ENCODE measurements around the gene ABCC1.

ABCC1 gene

DNA sequence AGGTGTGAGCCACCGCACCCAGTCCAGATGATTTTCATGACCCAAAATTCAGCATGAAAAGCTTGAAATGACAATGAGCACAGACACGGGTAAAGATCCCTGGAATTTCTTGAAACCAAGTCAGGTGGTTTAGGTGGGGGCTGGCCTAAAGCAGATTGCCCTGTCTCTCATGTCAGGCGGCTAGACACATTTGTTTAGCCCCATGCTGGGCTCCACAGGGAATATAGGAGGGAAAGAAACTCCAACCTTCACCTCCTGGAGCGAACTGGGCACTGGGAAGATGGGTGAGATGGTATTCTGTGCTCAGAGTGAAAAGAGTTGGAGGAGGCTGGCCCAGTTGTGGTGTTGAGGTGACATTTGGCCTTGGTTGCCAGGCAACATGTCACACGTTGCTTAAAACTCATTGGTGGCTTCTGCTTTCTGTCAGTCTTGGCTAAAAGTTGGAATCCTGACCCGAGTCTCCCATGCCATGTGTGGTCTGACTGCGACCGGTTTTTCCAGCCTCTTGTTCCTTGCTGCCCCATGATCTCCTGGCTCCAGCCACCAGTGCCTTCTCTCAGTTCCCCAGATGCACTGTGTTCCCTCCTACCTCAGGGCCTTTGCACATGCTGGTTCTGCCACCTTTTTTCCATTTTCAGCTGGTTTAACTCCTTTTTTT lies 160.2 kb downstream of the ABCC1 start:
- no peak overlapping the region for H3K27ac ChIP-seq (ENCODE audit: low read length)
- H4K20me1 ChIP-seq (ENCODE audit: insufficient read depth, low read length), result no peaks in the 10 kb centered on the region; the same call in 1 of the 2 replicates
- no peaks in the 10 kb centered on the region for H3K79me2 ChIP-seq (ENCODE audit: insufficient read depth, low read length)
- H3K9me3 ChIP-seq (ENCODE audit: insufficient read depth, low read length, severe bottlenecking), result no peaks in the 10 kb centered on the region
- H3K4me3 ChIP-seq (ENCODE audit: low read depth in 1 of 2, low read length in 2 of 2), result no peak overlapping the region
- H3K27me3 ChIP-seq (ENCODE audit: insufficient read depth, low read length, poor library complexity), result no peaks in the 10 kb centered on the region
- no peak for ATAC-seq (ENCODE audit: insufficient read depth, low read depth)
- H3K4me2 ChIP-seq (ENCODE audit: insufficient read depth, low read length), result no peak overlapping the region
- TF ChIP-seq, protein P1, sequence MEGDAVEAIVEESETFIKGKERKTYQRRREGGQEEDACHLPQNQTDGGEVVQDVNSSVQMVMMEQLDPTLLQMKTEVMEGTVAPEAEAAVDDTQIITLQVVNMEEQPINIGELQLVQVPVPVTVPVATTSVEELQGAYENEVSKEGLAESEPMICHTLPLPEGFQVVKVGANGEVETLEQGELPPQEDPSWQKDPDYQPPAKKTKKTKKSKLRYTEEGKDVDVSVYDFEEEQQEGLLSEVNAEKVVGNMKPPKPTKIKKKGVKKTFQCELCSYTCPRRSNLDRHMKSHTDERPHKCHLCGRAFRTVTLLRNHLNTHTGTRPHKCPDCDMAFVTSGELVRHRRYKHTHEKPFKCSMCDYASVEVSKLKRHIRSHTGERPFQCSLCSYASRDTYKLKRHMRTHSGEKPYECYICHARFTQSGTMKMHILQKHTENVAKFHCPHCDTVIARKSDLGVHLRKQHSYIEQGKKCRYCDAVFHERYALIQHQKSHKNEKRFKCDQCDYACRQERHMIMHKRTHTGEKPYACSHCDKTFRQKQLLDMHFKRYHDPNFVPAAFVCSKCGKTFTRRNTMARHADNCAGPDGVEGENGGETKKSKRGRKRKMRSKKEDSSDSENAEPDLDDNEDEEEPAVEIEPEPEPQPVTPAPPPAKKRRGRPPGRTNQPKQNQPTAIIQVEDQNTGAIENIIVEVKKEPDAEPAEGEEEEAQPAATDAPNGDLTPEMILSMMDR (IDR thresholded peaks at IDR 0.05; ENCODE audit: borderline replicate concordance, extremely low read depth, low read length, poor library complexity, severe bottlenecking), result no peak
- no peak for TF ChIP-seq EZH2 (IDR thresholded peaks at IDR 0.05; ENCODE audit: borderline replicate concordance, low read depth, low read length, severe bottlenecking)
- no peak overlapping the region for H3K9ac ChIP-seq (ENCODE audit: low read depth, low read length)
- H3K36me3 ChIP-seq (ENCODE audit: insufficient read depth, low read length), result peaks cover 80% of the 10 kb centered on the region
- DNase-seq, result no peak
- no peaks in the 10 kb centered on the region for H3K4me1 ChIP-seq (ENCODE audit: insufficient read depth, low read length)
- no peak overlapping the region for H2AFZ ChIP-seq (ENCODE audit: low read depth, low read length)

DNA sequence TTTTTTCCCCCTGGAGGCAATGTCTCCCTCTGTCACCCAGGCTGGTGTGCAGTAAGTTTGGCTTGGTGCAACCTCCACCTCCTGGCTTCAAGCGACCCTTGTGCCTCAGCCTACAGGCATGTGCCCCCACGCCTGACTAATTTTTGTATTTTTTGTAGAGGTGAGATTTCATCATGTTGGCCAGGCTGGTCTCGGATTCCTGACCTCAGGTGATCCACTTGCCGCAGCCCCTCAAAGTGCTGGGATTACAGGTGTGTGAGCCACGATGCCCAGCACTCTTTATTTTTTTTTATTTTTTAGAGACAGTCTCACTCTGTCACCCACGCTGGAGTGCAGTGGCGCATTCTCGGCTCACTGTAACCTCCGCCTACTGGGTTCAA lies 160.7 kb downstream of the ABCC1 start:
- Histone ChIP-seq H3K9ac (ENCODE audit: low read depth, low read length) (no peak overlapping the region), H2AFZ (ENCODE audit: low read depth, low read length) (no peak overlapping the region), H3K4me1 (ENCODE audit: insufficient read depth, low read length) (no peaks in the 10 kb centered on the region), H3K79me2 (ENCODE audit: insufficient read depth, low read length) (no peaks in the 10 kb centered on the region), H3K9me3 (ENCODE audit: insufficient read depth, low read length, severe bottlenecking) (no peaks in the 10 kb centered on the region), H4K20me1 (ENCODE audit: insufficient read depth, low read length) (no peaks in the 10 kb centered on the region; the same call in 1 of the 2 replicates), H3K27me3 (ENCODE audit: insufficient read depth, low read length, poor library complexity) (no peaks in the 10 kb centered on the region), H3K4me3 (ENCODE audit: low read depth in 1 of 2, low read length in 2 of 2) (no peak overlapping the region), H3K27ac (ENCODE audit: low read length) (no peak overlapping the region), H3K36me3 (ENCODE audit: insufficient read depth, low read length) (peaks cover 84% of the 10 kb centered on the region), H3K4me2 (ENCODE audit: insufficient read depth, low read length) (no peak overlapping the region)
- DNase-seq (no peak), ATAC-seq (ENCODE audit: insufficient read depth, low read depth) (no peak)
- no peak for TF ChIP-seq EZH2 (IDR thresholded peaks at IDR 0.05; ENCODE audit: borderline replicate concordance, low read depth, low read length, severe bottlenecking)
- TF ChIP-seq, protein P1 (IDR thresholded peaks at IDR 0.05; ENCODE audit: borderline replicate concordance, extremely low read depth, low read length, poor library complexity, severe bottlenecking), result no peak

DNA sequence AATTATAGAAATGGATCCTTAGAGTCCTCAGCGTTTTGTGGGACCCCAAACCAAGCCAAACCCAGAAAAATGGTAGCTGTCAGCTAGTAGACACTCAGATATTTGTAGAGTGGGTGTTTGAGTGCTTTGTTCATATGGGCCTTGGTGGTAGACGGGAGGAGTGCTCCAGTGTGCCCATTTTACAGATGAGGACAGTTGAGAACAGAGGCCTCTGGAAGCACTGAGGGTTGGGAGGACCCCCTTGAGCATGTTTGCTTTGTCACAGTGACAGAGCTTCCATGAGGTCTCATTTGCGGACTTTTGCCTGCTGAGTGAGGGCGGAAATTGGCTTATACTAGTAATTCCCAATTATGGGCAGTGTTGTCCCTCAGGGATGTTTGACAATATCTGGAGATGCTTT lies 162.2 kb downstream of the ABCC1 start:
- Histone ChIP-seq H2AFZ (ENCODE audit: low read depth, low read length) (no peak overlapping the region), H3K4me3 (ENCODE audit: low read depth in 1 of 2, low read length in 2 of 2) (no peak overlapping the region), H3K4me2 (ENCODE audit: insufficient read depth, low read length) (no peak overlapping the region), H3K9me3 (ENCODE audit: insufficient read depth, low read length, severe bottlenecking) (peaks cover under 1% of the 10 kb centered on the region), H3K9ac (ENCODE audit: low read depth, low read length) (no peak overlapping the region), H4K20me1 (ENCODE audit: insufficient read depth, low read length) (no peaks in the 10 kb centered on the region; the same call in 1 of the 2 replicates), H3K27ac (ENCODE audit: low read length) (no peak overlapping the region), H3K27me3 (ENCODE audit: insufficient read depth, low read length, poor library complexity) (no peaks in the 10 kb centered on the region), H3K36me3 (ENCODE audit: insufficient read depth, low read length) (peaks cover 88% of the 10 kb centered on the region), H3K4me1 (ENCODE audit: insufficient read depth, low read length) (no peaks in the 10 kb centered on the region), H3K79me2 (ENCODE audit: insufficient read depth, low read length) (no peaks in the 10 kb centered on the region)
- DNase-seq (no peak), ATAC-seq (ENCODE audit: insufficient read depth, low read depth) (no peak)
- no peak for TF ChIP-seq EZH2 (IDR thresholded peaks at IDR 0.05; ENCODE audit: borderline replicate concordance, low read depth, low read length, severe bottlenecking)
- TF ChIP-seq, protein P1 (IDR thresholded peaks at IDR 0.05; ENCODE audit: borderline replicate concordance, extremely low read depth, low read length, poor library complexity, severe bottlenecking), result no peak

Measured in DND-41 (cell line).